Central memory CD8-positive, alpha-beta T cell (primary cell): ENCODE measurements around the gene PID1.

Experiments
- ATAC-seq: fragments of 150-1000 bp; cut with Tn5 transposase; replicated peaks from 2 replicates; pipeline ENCODE4 v1.10.0; 2022; ENCODE audit warnings: mild to moderate bottlenecking, moderate FRiP score, moderate number of reproducible peaks; ENCODE audit not compliant: poor library complexity, severe bottlenecking; ENCODE audit errors: extremely low read depth
- DNase-seq, 2 donors: peaks; one replicate each; pipeline ENCODE4 v3.0.0; 2021; ENCODE audit warnings: low spot score in 2 of 2
- H3K27ac Mint-ChIP-seq: one replicate; pipeline ENCODE4 v1.8.0; 2022; ENCODE audit warnings: low read depth, mild to moderate bottlenecking, moderate library complexity, mixed read lengths
- H3K27me3 Mint-ChIP-seq: one replicate; pipeline ENCODE4 v1.8.0; 2022; ENCODE audit warnings: mixed read lengths
- H3K36me3 Mint-ChIP-seq: one replicate; pipeline ENCODE4 v1.8.0; 2022; ENCODE audit warnings: mild to moderate bottlenecking, moderate library complexity, mixed read lengths; ENCODE audit not compliant: insufficient read depth
- H3K4me1 Mint-ChIP-seq: one replicate; pipeline ENCODE4 v1.8.0; 2022; ENCODE audit warnings: mixed read lengths
- H3K4me3 Mint-ChIP-seq: one replicate; pipeline ENCODE4 v1.8.0; 2022; ENCODE audit warnings: mild to moderate bottlenecking, moderate library complexity, mixed read lengths
- H3K9me3 Mint-ChIP-seq: one replicate; pipeline ENCODE4 v1.8.0; 2022; ENCODE audit warnings: mixed read lengths

PID1 gene

GRCh38 chr2:229275506-229275905, 4.4 kb upstream of the PID1 start:
- Mint-ChIP-seq H3K27ac (no peak overlapping the region), H3K4me3 (no peak overlapping the region), H3K9me3 (no peaks in the 10 kb centered on the region), H3K4me1 (no peaks in the 10 kb centered on the region), H3K36me3 (no peaks in the 10 kb centered on the region), H3K27me3 (no peaks in the 10 kb centered on the region)
- DNase-seq (no peak), ATAC-seq (no peak)

- DNase-seq (no peak), ATAC-seq (no peak)
- H3K36me3 Mint-ChIP-seq = no peaks in the 10 kb centered on the region
- H3K4me1 Mint-ChIP-seq = no peaks in the 10 kb centered on the region
- H3K27me3 Mint-ChIP-seq = peaks cover 4% of the 10 kb centered on the region
- no peak overlapping the region for H3K4me3 Mint-ChIP-seq
- no peak overlapping the region for H3K27ac Mint-ChIP-seq
- H3K9me3 Mint-ChIP-seq = no peaks in the 10 kb centered on the region
Measured at GRCh38 chr2:229273723-229274338, 2.7 kb upstream of the PID1 start.

GRCh38 chr2:229273006-229273722, 2.1 kb upstream of the PID1 start:
- Mint-ChIP-seq H3K9me3 (no peaks in the 10 kb centered on the region), H3K4me1 (no peaks in the 10 kb centered on the region), H3K4me3 (no peak overlapping the region), H3K27me3 (peaks cover 11% of the 10 kb centered on the region), H3K27ac (no peak overlapping the region), H3K36me3 (no peaks in the 10 kb centered on the region)
- ATAC-seq (no peak), DNase-seq (no peak)

- H3K27ac Mint-ChIP-seq = no peak overlapping the region
- H3K27me3 Mint-ChIP-seq = peaks cover 11% of the 10 kb centered on the region
- H3K4me3 Mint-ChIP-seq = no peak overlapping the region
- ATAC-seq (no peak), DNase-seq (no peak)
- no peaks in the 10 kb centered on the region for H3K36me3 Mint-ChIP-seq
- no peaks in the 10 kb centered on the region for H3K9me3 Mint-ChIP-seq
- H3K4me1 Mint-ChIP-seq = no peaks in the 10 kb centered on the region
Measured at GRCh38 chr2:229269941-229270340, 1.1 kb downstream of the PID1 start.

GRCh38 chr2:229269146-229269545, 1.9 kb downstream of the PID1 start:
- H3K4me3 Mint-ChIP-seq = no peak overlapping the region

GRCh38 chr2:229268626-229269025, 2.5 kb downstream of the PID1 start:
- no peaks in the 10 kb centered on the region for H3K36me3 Mint-ChIP-seq
- no peak overlapping the region for H3K4me3 Mint-ChIP-seq

More at GRCh38 chr2:229269146-229269545, 1.9 kb downstream of the PID1 start:
- DNase-seq (no peak), ATAC-seq (no peak)
- Mint-ChIP-seq H3K4me1 (no peaks in the 10 kb centered on the region), H3K9me3 (no peaks in the 10 kb centered on the region), H3K27ac (no peak overlapping the region), H3K27me3 (peaks cover 11% of the 10 kb centered on the region), H3K36me3 (no peaks in the 10 kb centered on the region)

GRCh38 chr2:229267080-229267479, 4.0 kb downstream of the PID1 start:
- DNase-seq = no peak
- Mint-ChIP-seq H3K27ac (no peak overlapping the region), H3K36me3 (no peaks in the 10 kb centered on the region)

More at GRCh38 chr2:229268626-229269025, 2.5 kb downstream of the PID1 start:
- ATAC-seq (no peak), DNase-seq (no peak)
- Mint-ChIP-seq H3K27ac (no peak overlapping the region), H3K9me3 (no peaks in the 10 kb centered on the region), H3K27me3 (peaks cover 11% of the 10 kb centered on the region), H3K4me1 (no peaks in the 10 kb centered on the region)

GRCh38 chr2:229265727-229266126, 5.4 kb downstream of the PID1 start:
- ATAC-seq = no peak
- H3K27ac Mint-ChIP-seq = no peak overlapping the region
- peaks cover 11% of the 10 kb centered on the region for H3K27me3 Mint-ChIP-seq
- H3K4me1 Mint-ChIP-seq = no peaks in the 10 kb centered on the region
- no peaks in the 10 kb centered on the region for H3K36me3 Mint-ChIP-seq
- H3K9me3 Mint-ChIP-seq = no peaks in the 10 kb centered on the region
- no peak for DNase-seq
- no peak overlapping the region for H3K4me3 Mint-ChIP-seq

More at GRCh38 chr2:229267080-229267479, 4.0 kb downstream of the PID1 start:
- Mint-ChIP-seq H3K9me3 (no peaks in the 10 kb centered on the region), H3K4me1 (no peaks in the 10 kb centered on the region), H3K4me3 (no peak overlapping the region), H3K27me3 (peaks cover 11% of the 10 kb centered on the region)
- no peak for ATAC-seq

GRCh38 chr2:229261599-229261998, 9.5 kb downstream of the PID1 start:
- no peak overlapping the region for H3K27ac Mint-ChIP-seq
- ATAC-seq = no peak

GRCh38 chr2:229261076-229261475, 10.0 kb downstream of the PID1 start:
- no peak for ATAC-seq
- Mint-ChIP-seq H3K27me3 (no peaks in the 10 kb centered on the region), H3K4me3 (no peak overlapping the region), H3K36me3 (no peaks in the 10 kb centered on the region), H3K27ac (no peak overlapping the region), H3K4me1 (no peaks in the 10 kb centered on the region), H3K9me3 (no peaks in the 10 kb centered on the region)
- no peak for DNase-seq

More at GRCh38 chr2:229261599-229261998, 9.5 kb downstream of the PID1 start:
- H3K4me1 Mint-ChIP-seq = no peaks in the 10 kb centered on the region
- H3K27me3 Mint-ChIP-seq = no peaks in the 10 kb centered on the region
- no peak for DNase-seq
- H3K9me3 Mint-ChIP-seq = no peaks in the 10 kb centered on the region
- H3K4me3 Mint-ChIP-seq = no peak overlapping the region
- H3K36me3 Mint-ChIP-seq = no peaks in the 10 kb centered on the region

GRCh38 chr2:229257985-229258384, 13.1 kb downstream of the PID1 start:
- ATAC-seq = no peak
- Mint-ChIP-seq H3K27ac (no peak overlapping the region), H3K4me1 (no peaks in the 10 kb centered on the region), H3K36me3 (no peaks in the 10 kb centered on the region), H3K4me3 (no peak overlapping the region), H3K27me3 (no peaks in the 10 kb centered on the region), H3K9me3 (peaks cover 6% of the 10 kb centered on the region)
- DNase-seq = no peak

- H3K4me3 Mint-ChIP-seq = no peak overlapping the region
- H3K27ac Mint-ChIP-seq = no peak overlapping the region
- ATAC-seq (no peak), DNase-seq (no peak)
- no peaks in the 10 kb centered on the region for H3K4me1 Mint-ChIP-seq
- H3K36me3 Mint-ChIP-seq = no peaks in the 10 kb centered on the region
- H3K9me3 Mint-ChIP-seq = peaks cover 11% of the 10 kb centered on the region
- no peaks in the 10 kb centered on the region for H3K27me3 Mint-ChIP-seq
Measured at GRCh38 chr2:229256376-229256775, 14.7 kb downstream of the PID1 start.

GRCh38 chr2:229254206-229254605, 16.9 kb downstream of the PID1 start:
- peaks cover 11% of the 10 kb centered on the region for H3K9me3 Mint-ChIP-seq

More at GRCh38 chr2:229254206-229254605, 16.9 kb downstream of the PID1 start:
- Mint-ChIP-seq H3K36me3 (no peaks in the 10 kb centered on the region), H3K27ac (no peak overlapping the region), H3K4me3 (no peak overlapping the region), H3K27me3 (no peaks in the 10 kb centered on the region), H3K4me1 (no peaks in the 10 kb centered on the region)
- ATAC-seq = no peak
- no peak for DNase-seq
